Liver (tissue), 9 donors: Measurements from ENCODE around the gene ENTPD6. TPM values are rescaled to one million over a fixed set of nuclear protein-coding genes. Genes with fewer than 3 reads are reported as not detected.

Source experiments
- DNase-seq: peaks from one replicate; pipeline ENCODE4 v3.0.0-alpha.2; 2017; ENCODE audit warnings: low spot score
- H3K27ac ChIP-seq, 2 donors: one replicate each; pipeline ENCODE4 v1.7.0; 2013; ENCODE audit warnings: inconsistent platforms in 2 of 2, low read length in 2 of 2, control low read depth in 1 of 2, low read depth in 1 of 2, mild to moderate bottlenecking in 1 of 2
- H3K27me3 ChIP-seq, 4 donors: one replicate each; pipeline versions ENCODE4 v1.6.1 to v1.7.0; 2013; ENCODE audit warnings: low read length in 3 of 4, inconsistent platforms in 1 of 4, mild to moderate bottlenecking in 1 of 4, moderate library complexity in 1 of 4; ENCODE audit not compliant: control insufficient read depth in 4 of 4, insufficient read depth in 4 of 4
- H3K36me3 ChIP-seq, 4 donors: one replicate each; pipeline versions ENCODE4 v1.6.1 to v1.7.0; 2013; ENCODE audit warnings: low read length in 3 of 4, mild to moderate bottlenecking in 3 of 4, low read depth in 1 of 4, moderate library complexity in 1 of 4; ENCODE audit not compliant: control insufficient read depth in 4 of 4, insufficient read depth in 3 of 4
- H3K4me1 ChIP-seq, 4 donors: one replicate each; pipeline versions ENCODE4 v1.6.1 to v1.7.0; 2013; ENCODE audit warnings: low read length in 3 of 4, mild to moderate bottlenecking in 3 of 4, moderate library complexity in 1 of 4; ENCODE audit not compliant: control insufficient read depth in 4 of 4, insufficient read depth in 4 of 4
- H3K4me3 ChIP-seq, 3 donors: one replicate each; pipeline versions ENCODE4 v1.6.1 to v1.7.0; 2013; ENCODE audit warnings: low read length in 3 of 3, control low read depth in 1 of 3, low read depth in 1 of 3, mild to moderate bottlenecking in 1 of 3
- H3K9ac ChIP-seq, 2 donors: one replicate each; pipeline ENCODE4 v1.7.0; 2013; ENCODE audit warnings: low read length in 2 of 2, mild to moderate bottlenecking in 2 of 2, moderate library complexity in 2 of 2, control low read depth in 1 of 2, low read depth in 1 of 2
- H3K9me3 ChIP-seq, 4 donors: one replicate each; pipeline versions ENCODE4 v1.6.1 to v1.7.0; 2013; ENCODE audit warnings: low read length in 3 of 4; ENCODE audit not compliant: control insufficient read depth in 4 of 4
- EGR1 ChIP-seq, 2 donors: IDR thresholded peaks; 2 replicates each; pipeline ENCODE4 v1.6.1; 2016 to 2018; ENCODE audit warnings: antibody characterized with exemption in 2 of 2, low read depth in 2 of 2
- FOXA1 ChIP-seq: IDR thresholded peaks from 2 replicates; pipeline ENCODE4 v1.6.1; 2016; ENCODE audit warnings: antibody characterized with exemption
- FOXA2 ChIP-seq: IDR thresholded peaks from 2 replicates; pipeline ENCODE4 v1.6.1; 2016; ENCODE audit warnings: antibody characterized with exemption
- GABPA ChIP-seq, 2 donors: IDR thresholded peaks in 1 of 2; conservative IDR thresholded peaks in 1 of 2; 2 replicates each; pipeline ENCODE4 v1.6.1; 2016; ENCODE audit warnings: antibody characterized with exemption in 2 of 2, mild to moderate bottlenecking in 1 of 2, moderate library complexity in 1 of 2
- HNF4A ChIP-seq, 2 donors: conservative IDR thresholded peaks; 2 replicates each; pipeline ENCODE4 v1.6.1; 2016; ENCODE audit warnings: antibody characterized with exemption in 2 of 2, mild to moderate bottlenecking in 2 of 2
- HNF4G ChIP-seq: IDR thresholded peaks from 2 replicates; pipeline ENCODE4 v1.6.1; 2016; ENCODE audit warnings: antibody characterized with exemption
- MAX ChIP-seq: IDR thresholded peaks from 2 replicates; pipeline ENCODE4 v1.6.1; 2016; ENCODE audit warnings: antibody characterized with exemption
- NR2F2 ChIP-seq: IDR thresholded peaks from 2 replicates; pipeline ENCODE4 v1.6.1; 2016; ENCODE audit warnings: antibody characterized with exemption
- RXRA ChIP-seq, 2 donors: IDR thresholded peaks; 2 replicates each; pipeline ENCODE4 v1.6.1; 2017 to 2018; ENCODE audit warnings: antibody characterized with exemption in 2 of 2, mild to moderate bottlenecking in 1 of 2
- SP1 ChIP-seq: IDR thresholded peaks from 2 replicates; pipeline ENCODE4 v1.6.1; 2018; ENCODE audit warnings: antibody characterized with exemption, mild to moderate bottlenecking
- TAF1 ChIP-seq: conservative IDR thresholded peaks from 2 replicates; pipeline ENCODE4 v1.6.1; 2016; ENCODE audit warnings: antibody characterized with exemption, mild to moderate bottlenecking
- YY1 ChIP-seq: IDR thresholded peaks from 2 replicates; pipeline ENCODE4 v1.6.1; 2016; ENCODE audit warnings: antibody characterized with exemption, mild to moderate bottlenecking
- WGBS: extraction: QIAGEN DNeasy Blood & Tissue Kit; methylation state at CpG from one replicate; pipeline ENCODE4 v1.1.7; 2013; 5-methylcytosine and 5-hydroxymethylcytosine counted together
- polyA plus RNA-seq, 2 donors: library from polyadenylated mRNA; stranded (reverse) in 1 of 2; unstranded in 1 of 2; fragments of 200-250 nt in 1 of 2; fragments of >200 nt in 1 of 2; fragmentation: Nextera tagmentation in 1 of 2; extraction: Ambion mirVana in 1 of 2; gene quantifications; one replicate each; pipeline versions ENCODE4 v1.2.1 to v1.2.3, GENCODE V29; 2013 to 2015
- total RNA-seq, 2 donors: library from RNA; depleted of rRNA; stranded (reverse); fragments of >200 nt; gene quantifications; one replicate each; pipeline ENCODE4 v1.2.3, GENCODE V29; 2014
- TF ChIP-seq, protein P1 (sequence below): IDR thresholded peaks from 2 replicates; pipeline ENCODE4 v1.6.1; 2016; ENCODE audit warnings: antibody characterized with exemption
- TF ChIP-seq, protein P2 (sequence below): IDR thresholded peaks from 2 replicates; pipeline ENCODE4 v1.6.1; 2016; ENCODE audit warnings: antibody characterized with exemption
- TF ChIP-seq, protein P3 (sequence below): fragments of 150-350 bp; IDR thresholded peaks from 2 replicates; pipeline ENCODE4 v1.5.1; 2017; ENCODE audit warnings: improper control_type of control experiment, low read depth, low read length; ENCODE audit not compliant: missing input control
- TF ChIP-seq, protein P4 (sequence below): IDR thresholded peaks from 2 replicates; pipeline ENCODE4 v1.6.1; 2016; ENCODE audit warnings: antibody characterized with exemption, mild to moderate bottlenecking
- donor health status: healthy.
- donor health status: healthy.
- donor health status: healthy.
- donor health status: healthy.
- donor health status: healthy.

Gene ENTPD6
- total and polyA plus RNA-seq, 4 donors: 14.9 to 29.9 (median 24.4) TPM

DNA sequence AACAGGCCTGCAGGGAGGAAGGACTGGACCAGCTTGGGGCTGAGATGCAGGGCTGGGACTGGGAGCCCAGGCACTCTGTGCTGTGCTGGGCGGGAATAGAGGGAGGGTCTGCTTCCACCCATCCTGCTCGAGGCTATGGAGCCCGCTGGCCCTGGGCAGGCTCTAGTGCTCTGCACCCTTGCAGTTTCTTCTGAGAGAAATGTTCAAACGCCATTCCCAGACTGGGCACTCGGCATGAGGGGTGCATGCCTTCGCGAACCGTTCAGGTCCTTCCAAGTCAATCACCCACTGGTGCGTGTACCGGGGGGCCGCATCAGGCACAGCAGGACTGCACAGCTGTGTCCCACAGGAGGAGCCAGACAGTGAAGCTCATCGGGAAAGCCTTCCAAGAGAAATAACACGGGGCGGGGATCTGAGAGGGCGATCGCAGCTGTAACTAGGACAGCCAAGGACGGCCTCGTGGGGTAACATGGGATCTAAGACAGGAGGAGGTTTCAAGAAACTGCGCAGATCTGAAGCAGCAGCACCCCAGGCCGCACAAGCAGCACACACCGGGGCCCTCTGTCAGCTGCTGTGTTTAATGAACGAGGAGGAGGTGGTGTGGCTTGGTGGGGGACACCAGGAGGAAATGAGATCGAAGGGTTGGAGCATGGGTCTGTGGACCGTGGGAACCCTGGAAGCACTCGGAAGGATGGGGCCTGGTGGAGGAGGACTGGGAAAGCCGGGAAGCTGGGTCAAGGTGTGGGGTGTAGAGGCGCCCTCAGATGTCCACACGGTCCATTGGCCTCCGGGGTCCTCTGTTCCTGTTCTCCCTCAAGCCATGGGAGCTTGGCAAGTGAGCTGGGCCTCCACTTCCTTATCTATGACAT lies 26.3 kb downstream of the ENTPD6 start:
- Histone ChIP-seq H3K36me3 (peaks cover 0 to 28% (median 1%) of the 10 kb centered on the region in 4 donors), H3K27ac (no peak overlapping the region), H3K4me1 (peaks cover 6 to 17% (median 10%) of the 10 kb centered on the region in 4 donors), H3K4me3 (no peak overlapping the region), H3K9ac (no peak overlapping the region), H3K27me3 (no peaks in the 10 kb centered on the region), H3K9me3 (no peaks in the 10 kb centered on the region)
- DNase-seq: no peak
- 94% methylated on average over 29 of the region's 29 CpGs for WGBS
- no peak for TF ChIP-seq SP1
- TF ChIP-seq FOXA1: no peak
- no peak for TF ChIP-seq FOXA2
- no peak for TF ChIP-seq HNF4A (conservative IDR thresholded peaks at IDR 0.05)
- TF ChIP-seq, protein P1, sequence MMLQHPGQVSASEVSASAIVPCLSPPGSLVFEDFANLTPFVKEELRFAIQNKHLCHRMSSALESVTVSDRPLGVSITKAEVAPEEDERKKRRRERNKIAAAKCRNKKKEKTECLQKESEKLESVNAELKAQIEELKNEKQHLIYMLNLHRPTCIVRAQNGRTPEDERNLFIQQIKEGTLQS: no peak
- TF ChIP-seq GABPA (IDR thresholded peaks at IDR 0.05 in 1 of 2, conservative IDR thresholded peaks at IDR 0.05 in 1 of 2): no peak

DNA sequence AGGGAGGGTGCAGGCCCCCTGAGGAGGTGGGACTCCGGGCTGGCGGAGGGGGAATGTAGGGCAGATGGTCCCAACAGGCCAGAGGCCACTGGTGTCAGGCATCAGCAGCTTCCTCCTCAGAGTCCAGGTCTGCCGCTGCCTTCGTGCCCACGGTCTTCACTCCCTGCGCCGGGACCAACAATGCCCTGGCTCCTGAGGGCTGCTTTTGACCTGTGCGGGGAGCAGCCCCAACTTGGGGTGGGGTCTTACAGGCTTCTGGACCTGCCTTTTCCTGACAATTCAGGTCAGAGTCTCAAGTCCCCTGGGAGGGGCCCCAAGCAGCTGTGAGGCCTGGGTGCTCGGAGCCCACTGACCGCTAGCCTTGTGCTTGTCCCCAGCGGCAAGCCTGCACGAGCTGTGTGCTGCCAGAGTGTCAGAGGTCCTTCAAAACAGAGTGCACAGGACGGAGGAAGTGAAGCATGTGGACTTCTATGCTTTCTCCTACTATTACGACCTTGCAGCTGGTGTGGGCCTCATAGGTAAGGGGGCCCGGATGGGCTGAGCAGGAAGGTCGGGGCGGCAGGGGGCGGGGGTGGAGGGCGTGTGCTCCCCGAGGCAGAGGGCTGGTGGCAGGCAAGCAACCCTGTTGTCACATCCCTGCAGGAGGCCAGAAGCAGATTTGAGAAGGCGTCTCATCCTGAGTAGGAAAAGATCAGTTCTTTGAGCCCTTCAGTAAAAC lies 27.1 kb downstream of the ENTPD6 start:
- H3K9ac ChIP-seq: no peak overlapping the region
- peaks cover 0 to 20% (median 1%) of the 10 kb centered on the region in 4 donors for H3K36me3 ChIP-seq
- TF ChIP-seq FOXA1 (no peak), HNF4A (conservative IDR thresholded peaks at IDR 0.05) (no peak), HNF4G (no peak), EGR1 (IDR thresholded peaks at IDR 0.05; ENCODE audit: low read depth in 2 of 2) (no peak), TAF1 (no peak), MAX (no peak), RXRA (IDR thresholded peaks at IDR 0.05) (no peak), SP1 (no peak), YY1 (no peak), GABPA (IDR thresholded peaks at IDR 0.05 in 1 of 2, conservative IDR thresholded peaks at IDR 0.05 in 1 of 2) (no peak), NR2F2 (no peak)
- TF ChIP-seq, protein P2, sequence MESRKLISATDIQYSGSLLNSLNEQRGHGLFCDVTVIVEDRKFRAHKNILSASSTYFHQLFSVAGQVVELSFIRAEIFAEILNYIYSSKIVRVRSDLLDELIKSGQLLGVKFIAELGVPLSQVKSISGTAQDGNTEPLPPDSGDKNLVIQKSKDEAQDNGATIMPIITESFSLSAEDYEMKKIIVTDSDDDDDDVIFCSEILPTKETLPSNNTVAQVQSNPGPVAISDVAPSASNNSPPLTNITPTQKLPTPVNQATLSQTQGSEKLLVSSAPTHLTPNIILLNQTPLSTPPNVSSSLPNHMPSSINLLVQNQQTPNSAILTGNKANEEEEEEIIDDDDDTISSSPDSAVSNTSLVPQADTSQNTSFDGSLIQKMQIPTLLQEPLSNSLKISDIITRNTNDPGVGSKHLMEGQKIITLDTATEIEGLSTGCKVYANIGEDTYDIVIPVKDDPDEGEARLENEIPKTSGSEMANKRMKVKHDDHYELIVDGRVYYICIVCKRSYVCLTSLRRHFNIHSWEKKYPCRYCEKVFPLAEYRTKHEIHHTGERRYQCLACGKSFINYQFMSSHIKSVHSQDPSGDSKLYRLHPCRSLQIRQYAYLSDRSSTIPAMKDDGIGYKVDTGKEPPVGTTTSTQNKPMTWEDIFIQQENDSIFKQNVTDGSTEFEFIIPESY: no peak
- TF ChIP-seq, protein P3, sequence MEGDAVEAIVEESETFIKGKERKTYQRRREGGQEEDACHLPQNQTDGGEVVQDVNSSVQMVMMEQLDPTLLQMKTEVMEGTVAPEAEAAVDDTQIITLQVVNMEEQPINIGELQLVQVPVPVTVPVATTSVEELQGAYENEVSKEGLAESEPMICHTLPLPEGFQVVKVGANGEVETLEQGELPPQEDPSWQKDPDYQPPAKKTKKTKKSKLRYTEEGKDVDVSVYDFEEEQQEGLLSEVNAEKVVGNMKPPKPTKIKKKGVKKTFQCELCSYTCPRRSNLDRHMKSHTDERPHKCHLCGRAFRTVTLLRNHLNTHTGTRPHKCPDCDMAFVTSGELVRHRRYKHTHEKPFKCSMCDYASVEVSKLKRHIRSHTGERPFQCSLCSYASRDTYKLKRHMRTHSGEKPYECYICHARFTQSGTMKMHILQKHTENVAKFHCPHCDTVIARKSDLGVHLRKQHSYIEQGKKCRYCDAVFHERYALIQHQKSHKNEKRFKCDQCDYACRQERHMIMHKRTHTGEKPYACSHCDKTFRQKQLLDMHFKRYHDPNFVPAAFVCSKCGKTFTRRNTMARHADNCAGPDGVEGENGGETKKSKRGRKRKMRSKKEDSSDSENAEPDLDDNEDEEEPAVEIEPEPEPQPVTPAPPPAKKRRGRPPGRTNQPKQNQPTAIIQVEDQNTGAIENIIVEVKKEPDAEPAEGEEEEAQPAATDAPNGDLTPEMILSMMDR: no peak
- TF ChIP-seq, protein P1: no peak
- TF ChIP-seq, protein P4, sequence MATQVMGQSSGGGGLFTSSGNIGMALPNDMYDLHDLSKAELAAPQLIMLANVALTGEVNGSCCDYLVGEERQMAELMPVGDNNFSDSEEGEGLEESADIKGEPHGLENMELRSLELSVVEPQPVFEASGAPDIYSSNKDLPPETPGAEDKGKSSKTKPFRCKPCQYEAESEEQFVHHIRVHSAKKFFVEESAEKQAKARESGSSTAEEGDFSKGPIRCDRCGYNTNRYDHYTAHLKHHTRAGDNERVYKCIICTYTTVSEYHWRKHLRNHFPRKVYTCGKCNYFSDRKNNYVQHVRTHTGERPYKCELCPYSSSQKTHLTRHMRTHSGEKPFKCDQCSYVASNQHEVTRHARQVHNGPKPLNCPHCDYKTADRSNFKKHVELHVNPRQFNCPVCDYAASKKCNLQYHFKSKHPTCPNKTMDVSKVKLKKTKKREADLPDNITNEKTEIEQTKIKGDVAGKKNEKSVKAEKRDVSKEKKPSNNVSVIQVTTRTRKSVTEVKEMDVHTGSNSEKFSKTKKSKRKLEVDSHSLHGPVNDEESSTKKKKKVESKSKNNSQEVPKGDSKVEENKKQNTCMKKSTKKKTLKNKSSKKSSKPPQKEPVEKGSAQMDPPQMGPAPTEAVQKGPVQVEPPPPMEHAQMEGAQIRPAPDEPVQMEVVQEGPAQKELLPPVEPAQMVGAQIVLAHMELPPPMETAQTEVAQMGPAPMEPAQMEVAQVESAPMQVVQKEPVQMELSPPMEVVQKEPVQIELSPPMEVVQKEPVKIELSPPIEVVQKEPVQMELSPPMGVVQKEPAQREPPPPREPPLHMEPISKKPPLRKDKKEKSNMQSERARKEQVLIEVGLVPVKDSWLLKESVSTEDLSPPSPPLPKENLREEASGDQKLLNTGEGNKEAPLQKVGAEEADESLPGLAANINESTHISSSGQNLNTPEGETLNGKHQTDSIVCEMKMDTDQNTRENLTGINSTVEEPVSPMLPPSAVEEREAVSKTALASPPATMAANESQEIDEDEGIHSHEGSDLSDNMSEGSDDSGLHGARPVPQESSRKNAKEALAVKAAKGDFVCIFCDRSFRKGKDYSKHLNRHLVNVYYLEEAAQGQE: no peak
- H3K27me3 ChIP-seq: no peaks in the 10 kb centered on the region
- H3K9me3 ChIP-seq: no peaks in the 10 kb centered on the region
- 93% methylated on average over 21 of the region's 21 CpGs for WGBS
- H3K27ac ChIP-seq: no peak overlapping the region
- DNase-seq: no peak
- H3K4me3 ChIP-seq: no peak overlapping the region
- peaks cover 8 to 25% (median 18%) of the 10 kb centered on the region in 4 donors for H3K4me1 ChIP-seq
